GM12865 (cell line): Measurements from ENCODE around the gene PRR20C.
"Not testable (repeated sequence)": the region's sequence is repeated elsewhere in the genome, so short reads cannot be mapped to it uniquely, and the experiment has no call there.

ENCODE experiments used
- DNase-seq: peaks from one replicate; pipeline ENCODE4 v3.0.0; 2010; ENCODE audit warnings: low read depth
- H3K4me3 ChIP-seq: 2 replicates; pipeline ENCODE4 v1.5.1; 2011; ENCODE audit warnings: mild to moderate bottlenecking, low read depth, low read length, control low read depth
- TF ChIP-seq, protein P1 (sequence below): IDR thresholded peaks from 2 replicates; pipeline ENCODE4 v1.5.1; 2011; ENCODE audit warnings: low read length, control low read depth, low read depth, inconsistent platforms; ENCODE audit not compliant: insufficient read depth; ENCODE audit errors: missing control alignments

The PRR20C gene

DNA sequence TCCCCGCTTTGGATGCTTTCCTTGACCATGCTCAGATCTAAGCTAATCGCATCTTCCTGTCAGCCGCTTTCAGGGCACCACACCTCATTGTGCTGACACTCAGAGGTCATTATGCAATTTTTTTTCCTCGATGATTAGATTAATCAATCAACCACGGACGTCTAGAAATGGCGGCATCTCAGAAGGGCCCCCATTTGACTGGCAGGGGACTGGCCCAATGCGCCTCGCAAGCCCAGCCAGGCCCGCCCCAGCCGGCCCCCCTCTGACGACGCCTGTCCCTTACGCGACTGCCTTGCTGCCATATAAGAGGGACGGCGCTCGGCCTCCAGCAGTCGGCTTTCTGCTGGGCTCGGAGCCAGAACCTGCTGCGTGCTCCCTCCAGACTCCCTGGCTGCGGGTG is 6.5 kb downstream of the PRR20C start, which contains the start of gene PRR20D:
TSS of gene PRR20D (plus strand) at position 301 of the 400 bp plus-strand sequence. CDS start 387 bp downstream, outside the sequence.
- H3K4me3 ChIP-seq, DNase-seq: not testable (repeated sequence)

DNA sequence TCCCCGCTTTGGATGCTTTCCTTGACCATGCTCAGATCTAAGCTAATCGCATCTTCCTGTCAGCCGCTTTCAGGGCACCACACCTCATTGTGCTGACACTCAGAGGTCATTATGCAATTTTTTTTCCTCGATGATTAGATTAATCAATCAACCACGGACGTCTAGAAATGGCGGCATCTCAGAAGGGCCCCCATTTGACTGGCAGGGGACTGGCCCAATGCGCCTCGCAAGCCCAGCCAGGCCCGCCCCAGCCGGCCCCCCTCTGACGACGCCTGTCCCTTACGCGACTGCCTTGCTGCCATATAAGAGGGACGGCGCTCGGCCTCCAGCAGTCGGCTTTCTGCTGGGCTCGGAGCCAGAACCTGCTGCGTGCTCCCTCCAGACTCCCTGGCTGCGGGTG is 13.0 kb downstream of the PRR20C start, which contains the start of gene PRR20E:
TSS of gene PRR20E (plus strand) at position 301 of the 400 bp plus-strand sequence. CDS start 387 bp downstream, outside the sequence.
- DNase-seq, H3K4me3 ChIP-seq: not testable (repeated sequence)

DNA sequence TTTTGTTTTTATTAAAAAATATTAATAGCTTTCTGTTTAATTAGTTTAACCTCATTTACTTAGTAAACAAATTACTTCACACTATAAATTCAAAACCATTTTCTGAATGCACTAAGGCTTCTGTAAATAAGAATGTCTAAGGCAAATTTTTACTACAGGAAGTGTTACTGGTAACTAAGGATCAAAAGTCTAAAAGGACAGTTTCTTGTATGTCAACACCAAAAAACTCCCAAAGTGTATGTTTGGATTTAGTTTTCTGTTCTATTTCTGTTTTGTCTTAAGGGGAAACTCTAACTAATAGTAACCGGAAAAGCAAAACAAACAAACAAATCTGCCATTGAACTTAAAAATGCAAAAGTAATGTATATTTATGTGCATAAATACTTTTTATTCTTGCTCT is 37.8 kb downstream of the PRR20C start:
- no peak overlapping the region for H3K4me3 ChIP-seq
- TF ChIP-seq, protein P1, sequence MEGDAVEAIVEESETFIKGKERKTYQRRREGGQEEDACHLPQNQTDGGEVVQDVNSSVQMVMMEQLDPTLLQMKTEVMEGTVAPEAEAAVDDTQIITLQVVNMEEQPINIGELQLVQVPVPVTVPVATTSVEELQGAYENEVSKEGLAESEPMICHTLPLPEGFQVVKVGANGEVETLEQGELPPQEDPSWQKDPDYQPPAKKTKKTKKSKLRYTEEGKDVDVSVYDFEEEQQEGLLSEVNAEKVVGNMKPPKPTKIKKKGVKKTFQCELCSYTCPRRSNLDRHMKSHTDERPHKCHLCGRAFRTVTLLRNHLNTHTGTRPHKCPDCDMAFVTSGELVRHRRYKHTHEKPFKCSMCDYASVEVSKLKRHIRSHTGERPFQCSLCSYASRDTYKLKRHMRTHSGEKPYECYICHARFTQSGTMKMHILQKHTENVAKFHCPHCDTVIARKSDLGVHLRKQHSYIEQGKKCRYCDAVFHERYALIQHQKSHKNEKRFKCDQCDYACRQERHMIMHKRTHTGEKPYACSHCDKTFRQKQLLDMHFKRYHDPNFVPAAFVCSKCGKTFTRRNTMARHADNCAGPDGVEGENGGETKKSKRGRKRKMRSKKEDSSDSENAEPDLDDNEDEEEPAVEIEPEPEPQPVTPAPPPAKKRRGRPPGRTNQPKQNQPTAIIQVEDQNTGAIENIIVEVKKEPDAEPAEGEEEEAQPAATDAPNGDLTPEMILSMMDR: no peak
- DNase-seq: no peak
